MM.1S (cell line): Measurements from ENCODE around the gene TRPC1.

Experiments
- DNase-seq: peaks from one replicate; pipeline ENCODE4 v3.0.0-alpha.2; 2015
- H2AFZ ChIP-seq: fragments of 300-600 bp; sonication (generic); 2 replicates; pipeline ENCODE4 v1.6.0; 2016; ENCODE audit warnings: antibody characterized with exemption, low read length
- H3F3A ChIP-seq: fragments of 300-600 bp; sonication (generic); 2 replicates; pipeline ENCODE4 v1.6.1; 2016; ENCODE audit warnings: mild to moderate bottlenecking, antibody characterized with exemption, low read length, moderate library complexity, mixed read lengths; ENCODE audit not compliant: insufficient read depth
- H3K27ac ChIP-seq: fragments of 300-600 bp; sonication (generic); 2 replicates; pipeline ENCODE4 v1.5.1; 2016; ENCODE audit warnings: mild to moderate bottlenecking, low read length
- H3K27me3 ChIP-seq: fragments of 300-600 bp; sonication (generic); replicated peaks from 2 replicates; pipeline ENCODE4 v1.6.0; 2016; ENCODE audit warnings: low read length; ENCODE audit not compliant: insufficient read depth
- H3K36me3 ChIP-seq: fragments of 300-600 bp; sonication (generic); replicated peaks from 2 replicates; pipeline ENCODE4 v1.6.1; 2016; ENCODE audit warnings: mild to moderate bottlenecking, low read length, mixed read lengths; ENCODE audit not compliant: insufficient read depth
- H3K4me1 ChIP-seq: fragments of 300-600 bp; sonication (generic); 2 replicates; pipeline ENCODE4 v1.6.1; 2016; ENCODE audit warnings: low read length, mixed read lengths
- H3K4me2 ChIP-seq: fragments of 300-600 bp; sonication (generic); 2 replicates; pipeline ENCODE4 v1.6.0; 2016; ENCODE audit warnings: low read depth, low read length
- H3K4me3 ChIP-seq: fragments of 300-600 bp; sonication (generic); 2 replicates; pipeline ENCODE4 v1.5.1; 2016; ENCODE audit warnings: low read length, mixed read lengths
- H3K79me2 ChIP-seq: fragments of 300-600 bp; sonication (generic); 2 replicates; pipeline ENCODE4 v1.6.1; 2016; ENCODE audit warnings: mixed run types, low read length, mixed read lengths
- H3K9ac ChIP-seq: fragments of 300-600 bp; sonication (generic); 2 replicates; pipeline ENCODE4 v1.6.1; 2016; ENCODE audit warnings: low read length, mixed read lengths
- H3K9me2 ChIP-seq: fragments of 300-600 bp; sonication (generic); replicated peaks from 2 replicates; pipeline ENCODE4 v1.6.1; 2016; ENCODE audit warnings: mild to moderate bottlenecking, low read length, mixed read lengths; ENCODE audit not compliant: insufficient read depth
- H3K9me3 ChIP-seq: fragments of 300-600 bp; sonication (generic); replicated peaks from 2 replicates; pipeline ENCODE4 v1.6.1; 2016; ENCODE audit warnings: mild to moderate bottlenecking, low read length, mixed read lengths; ENCODE audit not compliant: insufficient read depth
- H4K20me1 ChIP-seq: fragments of 300-600 bp; sonication (generic); 2 replicates; pipeline ENCODE4 v1.6.1; 2016; ENCODE audit warnings: mild to moderate bottlenecking, low read length, moderate library complexity, mixed read lengths; ENCODE audit not compliant: insufficient read depth
- EZH2 ChIP-seq: fragments of 300-600 bp; sonication (generic); optimal IDR thresholded peaks from 2 replicates; pipeline ENCODE3; 2017; ENCODE audit warnings: low read depth, mild to moderate bottlenecking, antibody characterized with exemption, low read length, mixed read lengths
- EZH2phosphoT487 ChIP-seq: fragments of 300-600 bp; sonication (generic); IDR thresholded peaks from 2 replicates; pipeline ENCODE4 v1.6.1; 2018; ENCODE audit warnings: antibody characterized with exemption, low read length
- TF ChIP-seq, protein P1 (sequence below): fragments of 300-600 bp; sonication (generic); IDR thresholded peaks from 2 replicates; pipeline ENCODE4 v1.5.1; 2016; ENCODE audit warnings: antibody characterized with exemption, low read length, mixed read lengths

The TRPC1 gene

DNA sequence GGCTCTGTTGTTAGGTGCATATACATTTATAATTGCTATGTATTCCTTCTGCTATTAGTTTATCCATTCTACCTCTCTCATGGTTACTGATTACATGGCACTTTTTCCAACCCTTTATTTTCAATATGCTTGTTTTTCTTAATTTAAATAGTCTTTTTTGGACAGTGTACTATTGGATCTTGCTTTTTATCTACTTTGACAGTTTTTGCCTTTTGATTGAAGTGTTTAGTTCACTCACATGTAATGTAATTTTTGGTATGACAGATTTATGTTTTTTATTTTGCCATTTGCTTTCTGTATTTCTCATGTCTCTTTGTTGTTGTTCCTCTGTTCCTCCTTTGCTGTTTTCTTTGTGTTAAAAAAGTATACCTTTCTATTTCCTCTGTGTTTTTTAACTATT, 44.5 kb downstream of the TRPC1 start:
- Histone ChIP-seq H4K20me1 (no peaks in the 10 kb centered on the region), H3K36me3 (no peaks in the 10 kb centered on the region), H3F3A (no peaks in the 10 kb centered on the region), H3K4me3 (no peak overlapping the region), H2AFZ (no peak overlapping the region), H3K9ac (no peak overlapping the region), H3K79me2 (no peaks in the 10 kb centered on the region), H3K4me2 (no peak overlapping the region), H3K27ac (no peak overlapping the region), H3K9me2 (no peaks in the 10 kb centered on the region), H3K9me3 (no peaks in the 10 kb centered on the region), H3K27me3 (no peaks in the 10 kb centered on the region), H3K4me1 (peaks cover 11% of the 10 kb centered on the region)
- DNase-seq: no peak
- TF ChIP-seq, protein P1, sequence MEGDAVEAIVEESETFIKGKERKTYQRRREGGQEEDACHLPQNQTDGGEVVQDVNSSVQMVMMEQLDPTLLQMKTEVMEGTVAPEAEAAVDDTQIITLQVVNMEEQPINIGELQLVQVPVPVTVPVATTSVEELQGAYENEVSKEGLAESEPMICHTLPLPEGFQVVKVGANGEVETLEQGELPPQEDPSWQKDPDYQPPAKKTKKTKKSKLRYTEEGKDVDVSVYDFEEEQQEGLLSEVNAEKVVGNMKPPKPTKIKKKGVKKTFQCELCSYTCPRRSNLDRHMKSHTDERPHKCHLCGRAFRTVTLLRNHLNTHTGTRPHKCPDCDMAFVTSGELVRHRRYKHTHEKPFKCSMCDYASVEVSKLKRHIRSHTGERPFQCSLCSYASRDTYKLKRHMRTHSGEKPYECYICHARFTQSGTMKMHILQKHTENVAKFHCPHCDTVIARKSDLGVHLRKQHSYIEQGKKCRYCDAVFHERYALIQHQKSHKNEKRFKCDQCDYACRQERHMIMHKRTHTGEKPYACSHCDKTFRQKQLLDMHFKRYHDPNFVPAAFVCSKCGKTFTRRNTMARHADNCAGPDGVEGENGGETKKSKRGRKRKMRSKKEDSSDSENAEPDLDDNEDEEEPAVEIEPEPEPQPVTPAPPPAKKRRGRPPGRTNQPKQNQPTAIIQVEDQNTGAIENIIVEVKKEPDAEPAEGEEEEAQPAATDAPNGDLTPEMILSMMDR: no peak
- TF ChIP-seq EZH2 (no peak), EZH2phosphoT487 (no peak)

DNA sequence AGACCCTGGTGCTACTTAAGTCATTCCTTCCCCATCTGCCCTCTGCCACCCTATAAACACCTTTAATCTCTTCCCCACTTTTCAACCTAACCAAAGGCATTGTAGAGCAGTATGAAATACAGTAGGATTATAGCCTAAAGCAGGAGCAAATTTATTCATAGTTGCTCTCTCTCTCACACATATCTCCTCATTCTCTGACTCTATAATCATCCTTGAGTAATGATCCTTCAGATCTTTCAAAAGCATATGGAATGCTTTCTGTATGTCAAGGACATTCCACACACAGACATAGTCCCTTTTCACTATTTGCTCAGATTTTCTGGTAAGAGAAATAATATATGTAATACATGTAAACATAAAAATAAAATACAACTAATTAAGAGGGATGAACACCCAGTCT, 54.1 kb downstream of the TRPC1 start:
- Histone ChIP-seq H3K9me2 (no peaks in the 10 kb centered on the region), H2AFZ (no peak overlapping the region), H3F3A (no peaks in the 10 kb centered on the region), H3K36me3 (no peaks in the 10 kb centered on the region), H3K4me1 (no peaks in the 10 kb centered on the region), H3K27ac (no peak overlapping the region), H3K79me2 (no peaks in the 10 kb centered on the region), H3K9ac (no peak overlapping the region), H3K9me3 (no peaks in the 10 kb centered on the region), H3K4me3 (no peak overlapping the region), H4K20me1 (no peaks in the 10 kb centered on the region), H3K4me2 (no peak overlapping the region), H3K27me3 (no peaks in the 10 kb centered on the region)
- TF ChIP-seq, protein P1: no peak
- TF ChIP-seq EZH2phosphoT487: no peak
- no peak for DNase-seq

DNA sequence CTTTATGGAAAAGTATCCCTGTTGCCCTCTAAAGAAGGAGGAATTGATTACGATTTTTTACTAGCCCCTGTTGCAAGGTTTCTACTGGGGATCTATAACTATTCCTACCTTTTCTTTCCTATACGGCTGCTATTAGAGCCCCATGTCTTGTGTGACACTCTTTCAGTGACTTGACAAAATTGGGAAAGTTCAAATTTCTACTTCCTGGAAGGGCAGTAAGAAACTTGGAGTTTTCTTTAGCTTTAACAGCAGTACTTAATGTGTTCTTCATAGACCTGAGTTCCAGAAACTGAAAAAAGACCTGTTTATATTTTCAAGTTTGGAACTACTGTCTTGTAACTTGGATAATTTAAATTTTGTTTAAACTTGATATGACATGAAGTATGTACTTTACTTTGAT, 54.7 kb downstream of the TRPC1 start:
- no peak overlapping the region for H3K27ac ChIP-seq
- no peaks in the 10 kb centered on the region for H3K27me3 ChIP-seq
- no peak for DNase-seq
- no peaks in the 10 kb centered on the region for H3K4me1 ChIP-seq
- H3F3A ChIP-seq: no peaks in the 10 kb centered on the region
- H3K9ac ChIP-seq: no peak overlapping the region
- H4K20me1 ChIP-seq: no peaks in the 10 kb centered on the region
- H3K4me2 ChIP-seq: no peak overlapping the region
- H3K4me3 ChIP-seq: no peak overlapping the region
- no peak overlapping the region for H2AFZ ChIP-seq
- no peaks in the 10 kb centered on the region for H3K36me3 ChIP-seq
- no peaks in the 10 kb centered on the region for H3K9me2 ChIP-seq
- H3K9me3 ChIP-seq: no peaks in the 10 kb centered on the region
- no peak for TF ChIP-seq EZH2phosphoT487
- TF ChIP-seq EZH2: no peak
- TF ChIP-seq, protein P1: no peak
- no peaks in the 10 kb centered on the region for H3K79me2 ChIP-seq
